ENCODE results near the gene PDGFC. TPM values are rescaled to one million over a fixed set of nuclear protein-coding genes. Genes with fewer than 3 reads are reported as not detected.

Gene PDGFC
- total and polyA plus RNA-seq, 2 of the 8 experiments (the other 6 are each of a cell fraction or from before 2014, with no cell fraction given) = 0.65 to 2.7 TPM

DNA sequence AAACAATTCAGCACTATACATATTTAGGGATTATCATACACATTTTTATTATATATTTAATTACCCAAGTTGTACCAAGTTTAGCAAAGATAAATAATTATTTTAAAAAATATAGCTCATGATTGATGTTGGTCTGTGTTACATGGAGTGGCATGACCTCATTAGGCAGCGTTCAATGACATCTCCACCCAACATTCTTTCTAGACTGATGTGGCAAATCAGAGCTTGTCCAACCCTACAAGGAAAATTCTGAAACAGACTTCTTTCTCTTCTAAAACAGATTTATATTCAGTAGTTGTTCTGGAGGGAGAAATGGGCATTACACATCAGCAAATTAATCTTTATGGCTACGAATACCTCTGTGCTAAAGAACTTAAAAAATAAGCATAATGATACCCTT, 189.7 kb downstream of the PDGFC start:
- Histone ChIP-seq H3K23ac (ENCODE audit: insufficient read length) (no peak overlapping the region), H2BK12ac (ENCODE audit: low read depth, low read length) (no peak overlapping the region), H4K5ac (ENCODE audit: insufficient read length, low read depth, low read length) (no peak overlapping the region), H3K9ac (replicated peaks in 1 of 4; ENCODE audit: extremely low read depth in 1 of 4, low read depth in 3 of 4, low read length in 3 of 4) (no peak overlapping the region), H4K91ac (replicated peaks; ENCODE audit: insufficient read length, low read length) (no peak overlapping the region), H2BK5ac (ENCODE audit: low read depth, low read length) (no peak overlapping the region), H3K27me3 (replicated peaks in 1 of 4; ENCODE audit: control insufficient read depth in 3 of 4, extremely low read depth in 1 of 4, insufficient read depth in 3 of 4, low read length in 3 of 4) (no peaks in the 10 kb centered on the region), H3K27ac (ENCODE audit: low read depth, low read length) (no peak overlapping the region), H3K4me2 (ENCODE audit: insufficient read depth in 1 of 2, low read depth in 2 of 2, low read length in 2 of 2) (no peak overlapping the region), H4K20me1 (replicated peaks in 1 of 2; ENCODE audit: control insufficient read depth in 1 of 2, insufficient read depth in 2 of 2, low read length in 2 of 2) (no peaks in the 10 kb centered on the region), H3K9me3 (ENCODE audit: insufficient read depth in 2 of 2, low read depth in 1 of 2, low read length in 1 of 2) (no peaks in the 10 kb centered on the region), H3K14ac (ENCODE audit: insufficient read length) (no peak overlapping the region), H3K79me1 (ENCODE audit: low read depth, low read length) (no peaks in the 10 kb centered on the region), H3K36me3 (ENCODE audit: control insufficient read depth in 2 of 4, insufficient read depth in 4 of 4, low read length in 3 of 4) (no peaks in the 10 kb centered on the region), H2BK15ac (ENCODE audit: low read length) (no peak overlapping the region), H3K23me2 (ENCODE audit: low read depth, low read length) (no peaks in the 10 kb centered on the region), H2AFZ (ENCODE audit: low read length) (no peak overlapping the region), H2BK120ac (replicated peaks; ENCODE audit: low read depth, low read length) (no peak overlapping the region), H3K56ac (replicated peaks; ENCODE audit: insufficient read length, low read depth, low read length) (no peak overlapping the region), H3K4me1 (replicated peaks in 1 of 4; ENCODE audit: control insufficient read depth in 3 of 4, insufficient read depth in 4 of 4, low read length in 3 of 4) (no peaks in the 10 kb centered on the region), H3K79me2 (ENCODE audit: control insufficient read depth in 1 of 2, insufficient read depth in 2 of 2, low read length in 2 of 2) (no peaks in the 10 kb centered on the region), H3K4ac (replicated peaks; ENCODE audit: insufficient read length, low read depth, low read length) (no peak overlapping the region), H4K8ac (ENCODE audit: extremely low read depth, insufficient read depth, low read length) (no peak overlapping the region), H2AK5ac (ENCODE audit: low read depth, low read length) (no peak overlapping the region), H3K18ac (ENCODE audit: extremely low read depth, low read length) (no peak overlapping the region), H3K4me3 (ENCODE audit: extremely low read depth in 1 of 4, insufficient read depth in 2 of 4, low read depth in 3 of 4, low read length in 4 of 4) (no peak overlapping the region), H2BK20ac (ENCODE audit: low read length) (no peak overlapping the region)
- DNase-seq (ENCODE audit: low read depth in 1 of 2, low spot score in 2 of 2) (no peak), FAIRE-seq (no peak)
- TF ChIP-seq KDM1A (IDR thresholded peaks at IDR 0.05; ENCODE audit: borderline replicate concordance, low read length) (no peak), NANOG (IDR thresholded peaks at IDR 0.05; ENCODE audit: insufficient read depth, low read depth, low read length, poor library complexity, severe bottlenecking) (no peak)
- POLR2A ChIA-PET (ENCODE audit: partially characterized antibody) = no interaction called here
- CTCF ChIA-PET (ENCODE audit: partially characterized antibody) = no interaction called here
- WGBS, 2 experiments (ENCODE audit: extremely low coverage in 1 of 2, insufficient coverage in 1 of 2, insufficient read length in 1 of 2, insufficient replicate concordance in 2 of 2, low coverage in 1 of 2, low lambda C conversion rate in 2 of 2, missing lambda C conversion rate in 1 of 2) = 98% methylated on average over 2 of the region's 2 CpGs; no CpG with 5 or more reads in 1 of the 2 experiments
